Measurements from ENCODE around the gene SLC7A10.

SLC7A10 gene

GRCh38 chr19:33234736-33235135 is 9.1 kb upstream of the SLC7A10 start:
- in situ Hi-C loops (cut with HindIII; ENCODE audit: low sequenced_read_pairs), result no loop called here
- no peak for DNase-seq (ENCODE audit: low read depth)
- no peak for TF ChIP-seq CTCF (IDR thresholded peaks at IDR 0.05; ENCODE audit: low read depth, low read length, missing control alignments)
- H3K4me3 ChIP-seq (ENCODE audit: low read depth, low read length), result no peak overlapping the region

GRCh38 chr19:33234092-33234491 is 8.4 kb upstream of the SLC7A10 start:
- no peak for TF ChIP-seq CTCF (IDR thresholded peaks at IDR 0.05; ENCODE audit: low read depth, low read length, missing control alignments)
- DNase-seq (ENCODE audit: low read depth), result no peak
- in situ Hi-C loops (cut with HindIII; ENCODE audit: low sequenced_read_pairs), result no loop called here
- no peak overlapping the region for H3K4me3 ChIP-seq (ENCODE audit: low read depth, low read length)

- in situ Hi-C loops (cut with HindIII; ENCODE audit: low sequenced_read_pairs), result no loop called here
- H3K4me3 ChIP-seq (ENCODE audit: low read depth, low read length), result no peak overlapping the region
- TF ChIP-seq CTCF (IDR thresholded peaks at IDR 0.05; ENCODE audit: low read depth, low read length, missing control alignments), result no peak
- DNase-seq (ENCODE audit: low read depth), result no peak
Observed at GRCh38 chr19:33233056-33233873, 7.6 kb upstream of the SLC7A10 start.

GRCh38 chr19:33232656-33233055 is 7.0 kb upstream of the SLC7A10 start:
- in situ Hi-C loops (cut with HindIII; ENCODE audit: low sequenced_read_pairs), result no loop called here
- H3K4me3 ChIP-seq (ENCODE audit: low read depth, low read length), result no peak overlapping the region
- DNase-seq (ENCODE audit: low read depth), result no peak
- TF ChIP-seq CTCF (IDR thresholded peaks at IDR 0.05; ENCODE audit: low read depth, low read length, missing control alignments), result no peak

- TF ChIP-seq CTCF (IDR thresholded peaks at IDR 0.05; ENCODE audit: low read depth, low read length, missing control alignments), result no peak
- in situ Hi-C loops (cut with HindIII; ENCODE audit: low sequenced_read_pairs), result no loop called here
- DNase-seq (ENCODE audit: low read depth), result no peak
- H3K4me3 ChIP-seq (ENCODE audit: low read depth, low read length), result no peak overlapping the region
Observed at GRCh38 chr19:33231511-33231910, 5.9 kb upstream of the SLC7A10 start.

GRCh38 chr19:33229962-33230361 is 4.3 kb upstream of the SLC7A10 start:
- no peak overlapping the region for H3K4me3 ChIP-seq (ENCODE audit: low read depth, low read length)
- in situ Hi-C loops (cut with HindIII; ENCODE audit: low sequenced_read_pairs), result no loop called here
- TF ChIP-seq CTCF (IDR thresholded peaks at IDR 0.05; ENCODE audit: low read depth, low read length, missing control alignments), result no peak
- no peak for DNase-seq (ENCODE audit: low read depth)
